Measurements from ENCODE around the gene AARSD1.

DNA sequence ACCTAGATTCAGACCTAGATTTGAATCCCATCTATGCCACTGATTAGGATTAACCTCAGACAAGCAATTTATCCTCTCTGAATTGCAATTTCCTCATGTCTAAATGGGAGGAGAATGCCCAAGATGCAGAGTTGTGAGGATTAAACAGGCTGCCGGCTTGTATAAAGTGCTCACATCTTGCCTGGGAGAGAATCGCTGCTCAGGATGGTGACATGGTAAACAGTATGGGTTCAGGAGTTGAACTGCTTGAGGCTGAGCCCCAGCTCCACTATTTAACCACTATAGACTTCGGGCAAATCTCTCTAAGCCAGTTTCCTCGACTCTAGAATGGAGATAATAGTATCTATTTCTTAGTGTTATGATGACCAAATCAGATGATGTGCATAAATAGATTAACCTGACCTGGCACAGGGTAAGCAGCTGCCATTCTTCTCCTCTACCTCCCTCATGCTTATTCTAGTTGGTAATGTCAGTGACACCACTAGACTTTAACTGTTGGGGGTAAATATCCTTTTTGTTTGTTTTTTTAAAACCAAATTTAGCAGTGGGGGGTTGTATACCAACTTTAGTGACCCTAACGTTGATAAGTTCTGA lies 33.2 kb upstream of the AARSD1 start:
- no peak for TF ChIP-seq POLR2A (IDR thresholded peaks at IDR 0.05)
- TF ChIP-seq EP300 (IDR thresholded peaks at IDR 0.05): no peak
